Stimulated activated naive CD8-positive, alpha-beta T cell treated with anti-CD3 and anti-CD28 coated beads, Interleukin-15, Interleukin-2, amounts not matched to agents 100 ng/mL and 50 ng/mL, for 24 hours (primary cell): ENCODE data around the gene NMRK1.

Source experiments
- H3K27ac Mint-ChIP-seq: one replicate; pipeline ENCODE4 v1.8.0; 2021; ENCODE audit warnings: mild to moderate bottlenecking, mixed read lengths
- H3K27me3 Mint-ChIP-seq: one replicate; pipeline ENCODE4 v1.8.0; 2021; ENCODE audit warnings: mixed read lengths
- H3K36me3 Mint-ChIP-seq: one replicate; pipeline ENCODE4 v1.8.0; 2021; ENCODE audit warnings: low read depth, mixed read lengths
- H3K4me1 Mint-ChIP-seq: one replicate; pipeline ENCODE4 v1.8.0; 2021; ENCODE audit warnings: low read depth, mixed read lengths
- H3K4me3 Mint-ChIP-seq: one replicate; pipeline ENCODE4 v1.8.0; 2021; ENCODE audit warnings: mild to moderate bottlenecking, mixed read lengths
- H3K9me3 Mint-ChIP-seq: one replicate; pipeline ENCODE4 v1.8.0; 2021; ENCODE audit warnings: mixed read lengths

The NMRK1 gene

DNA sequence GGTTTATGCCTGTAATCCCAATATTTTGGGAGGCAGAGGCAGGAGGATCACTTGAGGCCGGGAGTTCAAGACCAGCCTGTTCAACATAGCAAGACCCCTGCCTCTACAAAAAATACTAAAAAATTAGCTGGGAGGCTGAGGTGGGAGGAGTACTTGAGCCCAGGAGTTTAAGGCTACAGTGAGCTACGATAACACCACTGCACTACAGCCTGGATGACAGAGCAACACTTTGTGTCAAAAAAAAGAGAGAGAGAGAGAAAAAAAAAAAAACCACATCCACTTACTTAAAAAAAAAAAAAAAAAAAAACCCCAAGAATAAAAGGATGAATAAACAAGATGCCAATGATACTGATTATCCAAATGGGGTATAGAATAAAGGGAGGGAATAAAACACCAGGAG is 74.2 kb downstream of the NMRK1 start:
- no peak overlapping the region for H3K4me3 Mint-ChIP-seq
- H3K27me3 Mint-ChIP-seq: no peaks in the 10 kb centered on the region
- H3K9me3 Mint-ChIP-seq: no peaks in the 10 kb centered on the region
- peaks cover 44% of the 10 kb centered on the region for H3K36me3 Mint-ChIP-seq
- peaks cover 26% of the 10 kb centered on the region for H3K4me1 Mint-ChIP-seq
- no peak overlapping the region for H3K27ac Mint-ChIP-seq
